Karpas-422 (cell line): Measurements from ENCODE around the gene ASB2. TPM values are rescaled to one million over a fixed set of nuclear protein-coding genes. Genes with fewer than 3 reads are reported as not detected.
A peak's percentile ranks its signal among the peaks of the same experiment; 100 is the strongest.

ENCODE experiments used
- DNase-seq: peaks from one replicate; pipeline ENCODE4 v3.0.0-alpha.2; 2015
- H2AFZ ChIP-seq: fragments of 200-600 bp; sonication (generic); 2 replicates; pipeline ENCODE4 v1.6.1; 2014; ENCODE audit warnings: antibody characterized with exemption, low read length, mixed read lengths
- H3K27ac ChIP-seq: fragments of 200-600 bp; sonication (generic); 2 replicates; pipeline ENCODE4 v1.5.1; 2014; ENCODE audit warnings: mild to moderate bottlenecking, low read length, moderate library complexity
- H3K27me3 ChIP-seq: fragments of 200-600 bp; sonication (generic); 2 replicates; pipeline ENCODE4 v1.6.1; 2014; ENCODE audit warnings: low read length, mixed read lengths
- H3K36me3 ChIP-seq: fragments of 200-600 bp; sonication (generic); 2 replicates; pipeline ENCODE4 v1.6.1; 2014; ENCODE audit warnings: low read length, mixed read lengths; ENCODE audit not compliant: insufficient read depth
- H3K4me1 ChIP-seq: fragments of 200-600 bp; sonication (generic); 2 replicates; pipeline ENCODE4 v1.6.1; 2014; ENCODE audit warnings: mild to moderate bottlenecking, low read length, mixed read lengths
- H3K4me2 ChIP-seq: fragments of 200-600 bp; sonication (generic); 2 replicates; pipeline ENCODE4 v1.6.1; 2014; ENCODE audit warnings: low read length, low read depth, mild to moderate bottlenecking; ENCODE audit not compliant: poor library complexity, severe bottlenecking
- H3K4me3 ChIP-seq: fragments of 200-600 bp; sonication (generic); 2 replicates; pipeline ENCODE4 v1.5.1; 2014; ENCODE audit warnings: mild to moderate bottlenecking, antibody characterized with exemption, low read length, mixed read lengths
- H3K79me2 ChIP-seq: fragments of 200-600 bp; sonication (generic); 2 replicates; pipeline ENCODE4 v1.6.1; 2014; ENCODE audit warnings: mild to moderate bottlenecking, low read length, mixed read lengths
- H3K9ac ChIP-seq: fragments of 200-600 bp; sonication (generic); 2 replicates; pipeline ENCODE4 v1.6.0; 2014; ENCODE audit warnings: low read length
- H3K9me2 ChIP-seq: fragments of 200-600 bp; sonication (generic), shearing (Covaris generic); replicated peaks from 2 replicates; pipeline ENCODE4 v1.6.0; 2014; ENCODE audit warnings: mild to moderate bottlenecking, low read length, moderate library complexity; ENCODE audit not compliant: insufficient read depth
- H3K9me3 ChIP-seq: fragments of 300-700, 200-600 bp; sonication (generic); 2 replicates; pipeline ENCODE4 v1.6.1; 2014; ENCODE audit warnings: low read length, mixed read lengths
- H4K20me1 ChIP-seq: fragments of 200-600 bp; sonication (generic); 2 replicates; pipeline ENCODE4 v1.6.1; 2014; ENCODE audit warnings: mild to moderate bottlenecking, antibody characterized with exemption, low read length, low read depth; ENCODE audit not compliant: insufficient read depth
- total RNA-seq: library from RNA; depleted of rRNA; stranded (reverse); fragments of >200 nt; shearing (Covaris generic); gene quantifications from 2 replicates; pipeline ENCODE4 v1.2.3, GENCODE V29; 2014; ENCODE audit warnings: low replicate concordance; rRNA removed

ASB2 gene, protein sequence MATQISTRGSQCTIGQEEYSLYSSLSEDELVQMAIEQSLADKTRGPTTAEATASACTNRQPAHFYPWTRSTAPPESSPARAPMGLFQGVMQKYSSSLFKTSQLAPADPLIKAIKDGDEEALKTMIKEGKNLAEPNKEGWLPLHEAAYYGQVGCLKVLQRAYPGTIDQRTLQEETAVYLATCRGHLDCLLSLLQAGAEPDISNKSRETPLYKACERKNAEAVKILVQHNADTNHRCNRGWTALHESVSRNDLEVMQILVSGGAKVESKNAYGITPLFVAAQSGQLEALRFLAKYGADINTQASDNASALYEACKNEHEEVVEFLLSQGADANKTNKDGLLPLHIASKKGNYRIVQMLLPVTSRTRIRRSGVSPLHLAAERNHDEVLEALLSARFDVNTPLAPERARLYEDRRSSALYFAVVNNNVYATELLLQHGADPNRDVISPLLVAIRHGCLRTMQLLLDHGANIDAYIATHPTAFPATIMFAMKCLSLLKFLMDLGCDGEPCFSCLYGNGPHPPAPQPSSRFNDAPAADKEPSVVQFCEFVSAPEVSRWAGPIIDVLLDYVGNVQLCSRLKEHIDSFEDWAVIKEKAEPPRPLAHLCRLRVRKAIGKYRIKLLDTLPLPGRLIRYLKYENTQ
- total RNA-seq, result 0.69 and 2.3 TPM in 2 replicates

DNA sequence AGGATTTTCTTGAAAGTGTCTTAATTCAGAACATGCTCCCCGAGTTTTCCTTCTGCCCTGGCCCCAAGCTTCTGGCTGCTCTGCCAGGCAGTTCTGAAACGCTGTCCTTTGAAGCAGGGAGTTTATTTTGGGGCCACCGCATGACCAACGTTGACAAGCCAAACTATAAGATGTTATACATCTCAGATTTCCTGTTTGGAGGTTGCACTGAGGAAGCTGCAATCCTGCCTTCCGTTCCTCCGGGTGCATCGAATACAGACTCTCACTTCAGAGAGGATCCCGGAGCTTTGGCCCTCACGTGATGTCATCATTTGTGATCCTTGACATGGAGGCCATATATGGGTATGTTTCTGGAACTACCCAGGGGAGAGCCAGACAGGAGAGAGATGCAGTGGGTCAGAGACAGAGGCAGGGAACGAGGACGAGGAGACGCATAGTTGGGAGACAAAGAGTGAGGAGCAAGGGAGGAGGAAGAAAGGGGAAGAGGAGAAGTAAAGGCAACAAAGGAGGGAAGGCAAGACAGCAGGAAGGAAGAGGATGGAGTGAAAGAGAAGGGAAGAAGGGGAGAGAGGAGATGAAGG, at the start of gene ASB2:
Gene ASB2 (minus strand): TSS at position 94 of the 581 bp plus-strand sequence. CDS start 12,031 bp downstream, outside the sequence.
- Histone ChIP-seq H3K27ac (peak within 1 kb of the TSS; percentile 57), H3K27me3 (no peaks in the 10 kb centered on the region; the same call in 1 of the 2 replicates), H4K20me1 (peaks cover 34% of the 10 kb centered on the region; the same call in 1 of the 2 replicates), H3K9me3 (no peaks in the 10 kb centered on the region), H3K4me3 (peak within 1 kb of the TSS; percentile 64), H3K9ac (peak within 1 kb of the TSS; percentile 42), H3K9me2 (no peaks in the 10 kb centered on the region), H3K79me2 (no peaks in the 10 kb centered on the region), H3K4me1 (peaks cover 58% of the 10 kb centered on the region), H3K4me2 (peak within 1 kb of the TSS; percentile 76), H3K36me3 (no peaks in the 10 kb centered on the region), H2AFZ (no peak within 1 kb of the TSS)
- peak; percentile 69 for DNase-seq

DNA sequence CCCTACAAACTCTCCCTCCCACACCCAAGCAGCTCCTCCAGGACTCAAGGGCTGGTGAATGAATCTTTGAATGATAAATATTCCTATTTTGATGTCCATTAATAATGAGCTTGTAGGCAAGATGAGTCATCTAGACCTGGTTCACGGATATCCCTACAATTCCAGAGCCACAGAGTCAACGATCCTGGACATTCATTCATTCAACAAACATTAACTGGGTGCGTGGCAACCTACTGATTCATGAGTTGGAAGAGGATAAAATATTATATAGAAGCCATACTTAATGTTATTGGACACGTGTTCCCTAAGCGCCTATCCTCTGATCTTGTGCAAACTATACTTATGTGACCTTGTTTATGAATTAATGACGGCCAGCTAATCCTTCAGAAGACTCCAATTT, 49.4 kb upstream of the ASB2 start:
- Histone ChIP-seq H3K4me2 (no peak overlapping the region), H3K9me3 (no peaks in the 10 kb centered on the region), H3K9me2 (no peaks in the 10 kb centered on the region), H3K27me3 (no peaks in the 10 kb centered on the region), H2AFZ (no peak overlapping the region), H3K27ac (no peak overlapping the region), H3K36me3 (no peaks in the 10 kb centered on the region), H3K9ac (no peak overlapping the region), H4K20me1 (no peaks in the 10 kb centered on the region), H3K4me1 (no peaks in the 10 kb centered on the region), H3K4me3 (no peak overlapping the region), H3K79me2 (no peaks in the 10 kb centered on the region)
- DNase-seq, result no peak

DNA sequence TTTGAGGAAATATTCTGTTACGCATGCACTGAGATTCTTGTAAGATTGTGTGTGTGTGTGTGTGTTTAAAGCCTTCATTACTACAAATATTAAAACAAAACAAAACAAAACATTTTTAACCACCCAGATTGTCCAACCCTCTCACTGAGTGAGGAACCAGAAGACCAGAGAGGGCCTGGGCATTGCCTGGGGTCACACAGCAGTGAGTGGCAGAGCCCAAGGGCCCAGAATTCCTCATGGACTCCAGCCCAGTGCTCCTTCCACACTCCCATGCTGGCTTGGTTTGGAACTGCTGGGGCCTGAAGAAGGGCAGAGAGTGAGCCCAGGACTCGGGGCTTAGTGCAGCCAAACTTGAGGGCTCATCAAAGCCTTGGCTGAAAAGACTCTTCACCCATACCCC, 48.2 kb upstream of the ASB2 start:
- H3K27ac ChIP-seq, result no peak overlapping the region
- no peaks in the 10 kb centered on the region for H3K9me3 ChIP-seq
- H3K79me2 ChIP-seq, result no peaks in the 10 kb centered on the region
- H4K20me1 ChIP-seq, result no peaks in the 10 kb centered on the region
- no peak for DNase-seq
- no peak overlapping the region for H3K9ac ChIP-seq
- no peak overlapping the region for H2AFZ ChIP-seq
- H3K4me3 ChIP-seq, result no peak overlapping the region
- H3K4me2 ChIP-seq, result no peak overlapping the region
- no peaks in the 10 kb centered on the region for H3K9me2 ChIP-seq
- H3K36me3 ChIP-seq, result no peaks in the 10 kb centered on the region
- H3K27me3 ChIP-seq, result no peaks in the 10 kb centered on the region
- H3K4me1 ChIP-seq, result no peaks in the 10 kb centered on the region

DNA sequence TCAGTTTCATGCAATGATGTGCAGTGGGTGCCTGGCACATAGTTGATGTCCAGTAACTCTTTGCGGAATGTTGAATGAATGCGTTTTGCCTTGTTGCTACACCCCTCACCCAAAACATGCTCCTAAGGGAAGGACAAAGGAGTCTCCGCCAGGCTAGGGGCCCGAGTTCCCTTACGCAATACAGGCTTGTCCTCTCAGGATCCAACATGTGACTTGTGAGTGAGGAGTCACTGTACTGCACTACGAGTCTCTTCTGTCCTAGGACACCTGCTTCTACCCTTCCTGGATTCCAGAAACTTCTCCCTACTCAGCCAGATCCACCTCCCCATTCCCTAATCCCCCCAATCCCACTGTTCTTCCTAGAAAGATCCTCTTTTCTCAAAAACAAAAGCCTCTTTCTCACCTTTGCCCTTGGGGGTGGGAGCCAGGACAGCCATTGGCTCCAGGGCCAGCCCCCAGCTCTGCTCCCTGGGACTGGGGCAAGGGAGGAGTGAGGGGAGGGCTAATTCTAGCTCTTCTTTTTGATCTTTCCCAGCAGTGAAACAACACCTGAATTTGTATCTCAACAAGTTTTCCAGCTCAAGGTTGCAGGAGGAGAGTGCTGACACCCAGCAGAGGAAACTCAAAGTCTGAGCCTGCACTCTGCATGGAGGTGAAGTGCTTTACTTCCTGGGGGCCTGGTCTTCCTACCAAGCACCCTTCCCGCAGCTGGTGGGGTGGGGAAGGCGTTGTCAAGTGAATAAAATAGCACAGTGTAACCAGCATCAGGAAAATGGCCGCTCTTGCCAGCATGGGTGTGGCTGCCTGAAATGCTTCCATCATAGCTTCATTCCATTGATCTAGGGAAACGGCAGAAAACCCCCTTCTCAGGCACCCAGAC, 46.4 kb upstream of the ASB2 start:
- Histone ChIP-seq H3K4me3 (no peak overlapping the region), H2AFZ (no peak overlapping the region)

DNA sequence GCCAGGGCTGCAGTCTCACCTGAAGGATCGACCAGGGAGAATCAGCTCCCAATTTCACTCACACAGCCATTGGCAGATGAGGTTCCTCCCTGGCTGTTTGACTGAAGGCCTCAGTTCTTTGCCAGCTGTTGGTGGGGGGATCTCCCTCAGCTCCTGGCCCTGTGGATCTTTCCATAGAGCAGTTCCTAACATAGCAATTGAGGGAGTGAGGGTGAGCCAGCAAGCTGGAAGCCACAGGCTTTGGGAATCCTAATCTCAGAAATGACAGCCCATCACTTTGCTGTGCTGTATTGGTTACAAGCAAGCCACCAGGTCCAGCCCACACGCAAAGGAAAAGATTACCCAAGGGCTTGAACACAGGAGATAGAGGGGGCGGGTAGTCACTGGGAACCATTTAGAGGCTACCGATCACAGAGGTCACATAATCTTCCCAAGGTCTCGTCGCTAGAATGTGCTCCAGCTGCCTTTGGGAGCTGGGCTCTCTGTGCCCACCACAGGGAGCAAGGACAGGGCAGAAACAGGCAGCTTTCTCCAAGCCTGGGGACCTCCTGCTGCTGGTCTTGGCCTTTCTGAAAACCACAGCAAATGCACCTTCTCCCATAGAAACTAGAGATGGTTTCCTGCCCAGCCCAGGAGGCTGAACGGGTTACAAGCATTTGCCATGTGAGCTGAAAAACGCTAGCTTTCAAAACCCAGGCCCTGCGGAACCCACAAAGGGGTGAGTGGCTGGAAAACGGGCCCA, 45.2 kb upstream of the ASB2 start:
- H2AFZ ChIP-seq, result no peak overlapping the region

More for the DNA sequence above, 46.4 kb upstream of the ASB2 start:
- H3K9ac ChIP-seq, result no peak overlapping the region
- H3K36me3 ChIP-seq, result no peaks in the 10 kb centered on the region
- H3K27me3 ChIP-seq, result no peaks in the 10 kb centered on the region
- no peaks in the 10 kb centered on the region for H3K9me2 ChIP-seq
- DNase-seq, result no peak
- no peaks in the 10 kb centered on the region for H3K9me3 ChIP-seq
- no peaks in the 10 kb centered on the region for H3K79me2 ChIP-seq
- H4K20me1 ChIP-seq, result no peaks in the 10 kb centered on the region
- H3K27ac ChIP-seq, result no peak overlapping the region
- no peaks in the 10 kb centered on the region for H3K4me1 ChIP-seq
- no peak overlapping the region for H3K4me2 ChIP-seq

DNA sequence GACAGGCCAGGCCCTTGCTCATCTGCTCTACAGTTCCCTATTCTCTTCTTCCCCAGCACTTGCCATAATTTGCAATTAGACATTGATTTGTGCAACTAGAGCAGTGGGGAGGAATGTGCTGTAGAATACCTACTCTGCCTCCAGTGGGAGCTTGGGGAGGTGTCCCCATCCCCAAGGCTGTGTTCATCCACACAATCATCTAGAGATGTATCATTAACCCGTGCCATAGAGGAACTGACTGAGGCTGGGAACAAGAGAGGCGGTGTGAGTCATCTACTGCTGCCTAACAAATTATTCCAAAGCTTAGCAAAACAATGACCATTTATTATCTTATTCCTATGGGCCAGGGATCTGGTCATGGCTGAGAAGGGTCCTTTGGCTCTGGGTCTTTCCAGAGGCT, 44.6 kb upstream of the ASB2 start:
- no peak overlapping the region for H3K9ac ChIP-seq

More for the DNA sequence above, 45.2 kb upstream of the ASB2 start:
- DNase-seq, result no peak
- H3K4me1 ChIP-seq, result no peaks in the 10 kb centered on the region
- H3K79me2 ChIP-seq, result no peaks in the 10 kb centered on the region
- no peak overlapping the region for H3K4me3 ChIP-seq
- no peak overlapping the region for H3K9ac ChIP-seq
- no peaks in the 10 kb centered on the region for H3K27me3 ChIP-seq
- H4K20me1 ChIP-seq, result no peaks in the 10 kb centered on the region
- H3K9me3 ChIP-seq, result no peaks in the 10 kb centered on the region
- H3K36me3 ChIP-seq, result no peaks in the 10 kb centered on the region
- no peak overlapping the region for H3K27ac ChIP-seq
- no peaks in the 10 kb centered on the region for H3K9me2 ChIP-seq
- no peak overlapping the region for H3K4me2 ChIP-seq

DNA sequence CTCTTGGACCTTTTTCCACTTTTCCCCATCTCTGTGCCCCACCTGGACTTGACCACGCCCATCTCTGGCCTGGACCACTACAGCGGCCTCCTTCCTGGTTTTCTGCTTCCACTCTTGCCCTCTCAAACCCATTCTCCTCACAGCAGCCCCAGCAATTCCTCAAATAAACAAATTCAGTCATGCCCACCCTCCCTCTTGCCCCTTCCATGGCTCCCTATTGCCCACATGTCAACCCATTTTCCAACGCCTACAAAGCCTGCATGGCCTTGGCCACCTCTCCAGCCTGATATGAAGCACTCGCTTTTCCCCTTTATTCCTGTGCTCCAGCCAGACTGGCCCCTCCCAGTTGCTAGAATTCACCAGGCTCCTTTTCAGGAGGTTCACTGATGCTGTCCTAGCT, 43.9 kb upstream of the ASB2 start:
- DNase-seq, result no peak
- no peak overlapping the region for H3K27ac ChIP-seq
- H3K27me3 ChIP-seq, result no peaks in the 10 kb centered on the region
- no peak overlapping the region for H3K9ac ChIP-seq
- H3K79me2 ChIP-seq, result no peaks in the 10 kb centered on the region
- no peaks in the 10 kb centered on the region for H3K36me3 ChIP-seq
- no peak overlapping the region for H2AFZ ChIP-seq
- H3K4me1 ChIP-seq, result no peaks in the 10 kb centered on the region
- H3K9me2 ChIP-seq, result no peaks in the 10 kb centered on the region
- H3K4me2 ChIP-seq, result no peak overlapping the region
- no peaks in the 10 kb centered on the region for H3K9me3 ChIP-seq
- H3K4me3 ChIP-seq, result no peak overlapping the region
- no peaks in the 10 kb centered on the region for H4K20me1 ChIP-seq

More for the DNA sequence above, 44.6 kb upstream of the ASB2 start:
- Histone ChIP-seq H3K79me2 (no peaks in the 10 kb centered on the region), H4K20me1 (no peaks in the 10 kb centered on the region), H2AFZ (no peak overlapping the region), H3K27ac (no peak overlapping the region), H3K36me3 (no peaks in the 10 kb centered on the region), H3K4me2 (no peak overlapping the region), H3K4me1 (no peaks in the 10 kb centered on the region), H3K9me2 (no peaks in the 10 kb centered on the region), H3K27me3 (no peaks in the 10 kb centered on the region), H3K9me3 (no peaks in the 10 kb centered on the region), H3K4me3 (no peak overlapping the region)
- no peak for DNase-seq
